MG63 (cell line): ENCODE measurements around the gene P2RY8. TPM values are rescaled to one million over a fixed set of nuclear protein-coding genes. Genes with fewer than 3 reads are reported as not detected.

ENCODE experiments used
- DNase-seq: peaks from one replicate; pipeline ENCODE4 v3.0.0-alpha.2; 2020
- H3K27me3 ChIP-seq: fragments of 250-450 bp; sonication (Bioruptor Pico); 2 replicates; pipeline ENCODE4 v1.5.1; 2020; ENCODE audit warnings: mild to moderate bottlenecking, moderate library complexity
- H3K36me3 ChIP-seq: fragments of 250-450 bp; sonication (Bioruptor Pico); 2 replicates; pipeline ENCODE4 v1.5.1; 2020; ENCODE audit warnings: mild to moderate bottlenecking, moderate library complexity
- H3K4me3 ChIP-seq: fragments of 250-450 bp; sonication (Bioruptor Pico); 2 replicates; pipeline ENCODE4 v1.5.1; 2020; ENCODE audit warnings: mild to moderate bottlenecking, moderate library complexity
- H3K9me3 ChIP-seq: fragments of 250-450 bp; sonication (Bioruptor Pico); 2 replicates; pipeline ENCODE4 v1.5.1; 2020; ENCODE audit warnings: mild to moderate bottlenecking, moderate library complexity
- total RNA-seq: library from RNA; depleted of rRNA; stranded (reverse); fragments of >200 nt; shearing (Covaris generic); gene quantifications from 2 replicates; pipeline ENCODE4 v1.2.3, GENCODE V29; 2014; ENCODE audit warnings: low replicate concordance

Gene P2RY8
- total RNA-seq, 1 experiment from 2014 or later, result not detected

- Histone ChIP-seq H3K9me3 (no peaks in the 10 kb centered on the region), H3K4me3 (no peak overlapping the region), H3K27me3 (peaks cover 5% of the 10 kb centered on the region), H3K36me3 (no peaks in the 10 kb centered on the region)
- DNase-seq, result no peak
Observed at GRCh38 chrX:1465286-1466231, 71.4 kb downstream of the P2RY8 start.

- no peak for DNase-seq
- Histone ChIP-seq H3K4me3 (no peak overlapping the region), H3K27me3 (peaks cover 5% of the 10 kb centered on the region), H3K9me3 (no peaks in the 10 kb centered on the region), H3K36me3 (no peaks in the 10 kb centered on the region)
Observed at GRCh38 chrX:1464971-1465285, 72.1 kb downstream of the P2RY8 start.

DNA sequence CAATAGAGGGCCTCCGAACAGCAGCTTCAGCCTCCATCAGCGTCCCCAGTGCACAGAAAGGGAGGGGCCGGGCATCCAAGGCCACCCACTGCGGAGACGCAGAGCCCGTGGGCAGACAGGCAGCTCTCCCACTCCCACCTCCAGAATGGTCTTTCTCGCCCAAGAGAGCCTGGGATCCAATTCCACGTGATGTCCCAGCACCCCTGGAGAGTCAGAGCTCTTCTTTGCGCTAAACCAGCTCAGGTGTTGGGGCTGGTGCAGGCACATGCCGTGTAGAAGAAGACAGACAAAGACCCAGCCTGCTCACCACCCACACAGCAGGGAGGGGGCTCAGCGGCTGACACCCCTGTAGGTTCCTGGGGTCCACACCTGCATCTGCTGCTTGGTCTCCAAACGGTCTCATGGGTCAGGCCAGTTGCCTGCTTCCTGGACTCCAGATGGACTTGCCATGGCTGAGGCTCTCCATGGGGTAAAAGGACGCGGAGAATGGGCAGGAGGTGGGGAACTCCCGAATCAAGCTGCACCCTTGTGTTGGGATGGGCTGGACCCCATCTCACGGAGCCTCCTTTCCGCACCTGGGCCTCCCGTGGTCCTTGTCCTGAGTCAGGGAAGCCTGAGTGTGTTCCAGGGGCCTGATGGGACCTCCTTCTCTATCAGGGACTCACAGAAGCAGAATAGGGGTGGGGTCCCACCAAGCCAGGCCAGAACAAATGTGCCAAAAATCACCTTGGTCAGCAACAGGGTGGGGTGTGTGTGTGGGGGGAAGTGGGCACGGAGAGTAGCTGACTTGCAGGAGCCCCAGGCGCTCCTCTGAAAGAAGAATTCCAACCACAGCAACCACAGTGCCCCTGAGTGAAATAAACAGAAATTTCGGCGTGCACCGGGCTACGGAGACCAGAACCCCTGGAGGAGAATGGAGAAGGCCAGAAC lies 72.7 kb downstream of the P2RY8 start:
- Histone ChIP-seq H3K4me3 (no peak overlapping the region), H3K9me3 (no peaks in the 10 kb centered on the region), H3K27me3 (peaks cover 5% of the 10 kb centered on the region), H3K36me3 (no peaks in the 10 kb centered on the region)
- no peak for DNase-seq

GRCh38 chrX:1463581-1463980 lies 73.4 kb downstream of the P2RY8 start:
- Histone ChIP-seq H3K27me3 (peaks cover 5% of the 10 kb centered on the region), H3K36me3 (no peaks in the 10 kb centered on the region), H3K4me3 (no peak overlapping the region), H3K9me3 (no peaks in the 10 kb centered on the region)
- no peak for DNase-seq

DNA sequence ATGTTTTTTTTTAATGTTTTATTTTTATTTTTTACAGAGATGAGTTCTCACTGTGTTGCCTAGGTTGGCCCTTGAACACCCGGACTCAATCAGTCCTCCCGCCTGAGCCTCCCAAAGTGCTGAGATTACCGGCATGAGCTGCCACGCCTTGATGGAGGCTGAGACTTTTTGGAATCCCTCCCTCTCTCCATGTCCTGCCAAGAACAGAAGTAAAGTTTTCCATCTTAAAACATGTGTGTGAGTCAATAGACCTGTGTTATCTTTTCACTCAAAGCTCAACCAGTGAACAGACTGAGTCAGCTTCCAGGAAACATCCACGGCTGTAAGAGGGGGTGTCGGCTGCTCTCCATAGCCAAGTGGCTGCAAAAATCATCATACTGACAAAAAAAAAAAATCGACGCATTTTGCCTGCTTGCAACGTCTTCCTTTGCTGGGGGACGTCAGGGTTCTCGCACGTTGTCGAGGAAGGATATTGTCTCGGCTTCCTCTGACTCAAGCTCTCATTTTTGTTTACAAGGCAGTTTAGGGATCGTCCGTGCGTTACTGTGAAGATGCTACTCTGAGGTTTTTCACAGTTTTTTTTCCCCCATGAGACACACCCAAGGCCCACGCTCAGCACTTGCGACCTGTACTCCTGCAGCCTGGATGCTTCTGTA lies 74.3 kb downstream of the P2RY8 start:
- H3K4me3 ChIP-seq, result no peak overlapping the region

GRCh38 chrX:1462110-1462509 lies 74.9 kb downstream of the P2RY8 start:
- Histone ChIP-seq H3K36me3 (no peaks in the 10 kb centered on the region), H3K4me3 (no peak overlapping the region), H3K27me3 (peaks cover 2% of the 10 kb centered on the region), H3K9me3 (no peaks in the 10 kb centered on the region)
- DNase-seq, result no peak

More for the DNA sequence above, 74.3 kb downstream of the P2RY8 start:
- Histone ChIP-seq H3K9me3 (no peaks in the 10 kb centered on the region), H3K27me3 (peaks cover 5% of the 10 kb centered on the region), H3K36me3 (no peaks in the 10 kb centered on the region)
- peak; percentile 79 for DNase-seq

- Histone ChIP-seq H3K4me3 (no peak overlapping the region), H3K27me3 (peaks cover 11% of the 10 kb centered on the region), H3K9me3 (no peaks in the 10 kb centered on the region), H3K36me3 (no peaks in the 10 kb centered on the region)
- no peak for DNase-seq
Observed at GRCh38 chrX:1455948-1456280, 81.1 kb downstream of the P2RY8 start.

DNA sequence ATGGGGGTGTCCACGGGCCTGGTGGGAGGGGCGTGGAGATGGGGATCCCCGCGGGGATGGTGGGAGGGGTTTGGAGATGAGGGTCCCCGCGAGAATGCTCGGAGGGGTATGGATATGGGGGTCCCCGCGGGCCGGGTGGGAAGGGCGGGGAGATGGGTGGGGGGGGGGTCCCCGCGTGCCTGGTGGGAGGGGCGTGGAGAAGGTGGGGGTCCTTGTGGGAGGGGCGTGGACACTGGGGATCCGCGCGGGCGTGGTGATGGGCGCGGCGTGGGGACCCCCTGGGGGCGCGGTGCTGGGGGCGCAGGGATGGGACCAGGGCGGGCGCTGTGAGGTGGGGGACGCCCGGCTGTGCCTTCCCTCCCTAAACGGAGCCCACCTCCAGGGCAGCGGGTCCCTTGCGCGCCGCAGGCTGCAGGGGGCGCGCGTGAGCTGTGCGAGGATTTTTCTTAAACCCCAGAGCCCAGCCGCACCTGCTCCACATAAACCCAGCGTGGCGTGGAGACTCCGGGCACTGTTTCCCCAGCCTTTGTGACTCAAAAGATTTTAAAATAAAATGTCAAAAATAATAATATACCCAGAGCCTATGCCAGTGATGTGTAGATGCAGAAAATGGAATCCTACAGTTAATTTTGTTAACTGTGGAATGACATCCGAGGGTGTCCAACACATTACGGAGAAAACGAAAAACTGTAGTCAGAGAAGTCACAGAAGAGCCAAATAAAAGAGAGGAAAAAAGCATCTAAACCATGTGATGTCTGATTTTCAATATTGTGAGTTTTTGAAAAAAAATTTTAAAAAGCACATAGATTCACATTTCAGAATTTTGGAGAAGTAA lies 82.8 kb downstream of the P2RY8 start:
- peak; percentile 83 for DNase-seq
- H3K27me3 ChIP-seq, result peaks cover 11% of the 10 kb centered on the region
- peaks cover 2% of the 10 kb centered on the region for H3K36me3 ChIP-seq
- H3K9me3 ChIP-seq, result peaks cover 2% of the 10 kb centered on the region; the same call in 1 of the 2 replicates
- H3K4me3 ChIP-seq, result peak overlapping the region; percentile 31

GRCh38 chrX:1453395-1453783 lies 83.6 kb downstream of the P2RY8 start:
- peaks cover 11% of the 10 kb centered on the region for H3K27me3 ChIP-seq
- H3K36me3 ChIP-seq, result peaks cover 6% of the 10 kb centered on the region
- H3K4me3 ChIP-seq, result peak overlapping the region; percentile 76
- H3K9me3 ChIP-seq, result peaks cover 6% of the 10 kb centered on the region
- no peak for DNase-seq

GRCh38 chrX:1452516-1453394 lies 84.2 kb downstream of the P2RY8 start, which contains the start of gene ASMTL:
ASMTL (minus strand) TSS chrX:1452909; CDS start chrX:1452840, 69 bp downstream.
- Histone ChIP-seq H3K36me3 (peaks cover 6% of the 10 kb centered on the region), H3K27me3 (peaks cover 11% of the 10 kb centered on the region), H3K4me3 (peak within 1 kb of the TSS; percentile 92), H3K9me3 (peaks cover 6% of the 10 kb centered on the region)
- DNase-seq, result peak; percentile 99

DNA sequence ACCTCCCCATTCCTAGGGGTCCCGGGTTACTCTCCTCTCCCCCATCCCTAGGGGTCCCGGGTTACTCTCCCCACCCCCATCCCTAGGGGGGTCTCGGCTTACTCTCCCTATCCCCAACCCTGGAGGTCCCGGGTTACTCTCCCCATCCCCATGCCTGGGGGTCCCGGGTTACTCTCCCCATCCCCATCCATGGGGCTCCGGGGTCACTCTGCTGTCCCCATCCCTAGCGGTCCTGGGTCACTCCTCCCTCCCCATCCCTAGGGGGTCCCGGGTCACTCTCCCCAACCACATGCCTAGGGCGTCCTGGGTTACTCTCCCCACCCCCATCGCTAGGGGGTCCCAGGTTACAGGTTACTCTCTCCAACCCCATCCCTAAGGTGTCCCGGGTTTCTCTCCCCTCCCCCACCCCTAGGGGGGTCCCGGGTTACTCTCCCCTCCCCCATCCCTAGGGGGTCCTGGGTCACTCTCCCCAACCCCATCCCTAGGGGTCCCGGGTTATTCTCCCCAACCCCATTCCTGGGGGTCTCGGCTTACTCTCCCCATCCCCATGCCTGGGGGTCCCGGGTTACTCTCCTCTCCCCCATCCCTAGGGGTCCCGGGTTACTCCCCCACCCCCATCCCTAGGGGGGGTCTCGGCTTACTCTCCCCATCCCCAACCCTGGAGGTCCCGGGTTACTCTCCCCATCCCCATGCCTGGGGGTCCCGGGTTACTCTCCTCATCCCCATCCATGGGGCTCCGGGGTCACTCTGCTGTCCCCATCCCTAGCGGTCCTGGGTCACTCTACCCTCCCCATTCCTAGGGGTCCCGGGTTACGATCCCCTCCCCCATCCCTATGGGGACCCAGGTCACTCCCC lies 85.1 kb downstream of the P2RY8 start:
- peaks cover 9% of the 10 kb centered on the region for H3K36me3 ChIP-seq
- peak overlapping the region; percentile 92 for H3K4me3 ChIP-seq
- H3K27me3 ChIP-seq, result peaks cover 11% of the 10 kb centered on the region
- peaks cover 8% of the 10 kb centered on the region for H3K9me3 ChIP-seq
- DNase-seq, result no peak

GRCh38 chrX:1451251-1451660 lies 85.7 kb downstream of the P2RY8 start:
- Histone ChIP-seq H3K4me3 (no peak overlapping the region), H3K36me3 (peaks cover 13% of the 10 kb centered on the region), H3K9me3 (peaks cover 10% of the 10 kb centered on the region), H3K27me3 (peaks cover 11% of the 10 kb centered on the region)
- no peak for DNase-seq

GRCh38 chrX:1450361-1451161 lies 86.4 kb downstream of the P2RY8 start:
- no peak for DNase-seq
- H3K4me3 ChIP-seq, result no peak overlapping the region

DNA sequence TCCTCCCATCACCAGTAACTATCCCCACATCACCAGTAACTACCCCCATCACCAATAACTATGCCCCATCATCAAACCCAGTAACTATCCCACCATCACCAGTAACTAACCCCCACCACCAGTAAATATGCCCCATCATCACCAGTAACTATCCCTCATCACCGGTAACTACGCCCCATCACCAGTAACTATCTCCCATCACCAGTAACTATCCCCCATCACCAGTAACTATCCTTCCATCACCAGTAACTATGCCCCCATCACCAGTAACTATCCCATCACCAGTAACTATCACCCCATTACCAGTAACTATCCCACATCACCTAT lies 87.2 kb downstream of the P2RY8 start:
- H3K4me3 ChIP-seq, result no peak overlapping the region
- peaks cover 1% of the 10 kb centered on the region for H3K27me3 ChIP-seq
- peaks cover 23% of the 10 kb centered on the region for H3K36me3 ChIP-seq
- no peak for DNase-seq
- peaks cover 23% of the 10 kb centered on the region for H3K9me3 ChIP-seq

More at GRCh38 chrX:1450361-1451161, 86.4 kb downstream of the P2RY8 start:
- Histone ChIP-seq H3K27me3 (peaks cover 9% of the 10 kb centered on the region), H3K36me3 (peaks cover 15% of the 10 kb centered on the region), H3K9me3 (peaks cover 17% of the 10 kb centered on the region)
